ENCODE data around the gene CDKN1B.

GRCh38 chr12:12735301-12735700, 18.1 kb downstream of the CDKN1B start:
- no peak for TF ChIP-seq CTCF (IDR thresholded peaks at IDR 0.05; ENCODE audit: low read depth, low read length)
- no peak for TF ChIP-seq POLR2A (IDR thresholded peaks at IDR 0.05; ENCODE audit: extremely low read depth, insufficient read length)
- no peak for TF ChIP-seq MYC (IDR thresholded peaks at IDR 0.05; ENCODE audit: low read depth, low read length)
- TF ChIP-seq MAX (IDR thresholded peaks at IDR 0.05; ENCODE audit: low read depth, low read length) = no peak
